Upper lobe of left lung (tissue), 4 donors: ENCODE results near the gene VAV3.

ENCODE experiments used
- CTCF ChIP-seq, 6 experiments: fragments of 450-650 bp in 4 of 6; fragments of 200-600 bp in 2 of 6; sonication (generic) in 2 of 6; IDR thresholded peaks; one replicate each; pipeline ENCODE4 v1.5.1; 2016 to 2019; ENCODE audit warnings: antibody characterized with exemption in 6 of 6
- POLR2AphosphoS5 ChIP-seq, 2 donors: sonication (generic); formaldehyde crosslinking; IDR thresholded peaks; one replicate each; pipeline ENCODE4 v1.5.1; 2017; ENCODE audit warnings: antibody characterized with exemption in 2 of 2

- no peak for TF ChIP-seq CTCF (IDR thresholded peaks at IDR 0.05)
- no peak for TF ChIP-seq POLR2AphosphoS5 (IDR thresholded peaks at IDR 0.05)
Observed at GRCh38 chr1:108007531-108007930, 42.6 kb upstream of the VAV3 start.
